Breast epithelium (tissue), 4 donors: ENCODE measurements around the gene PSMG1. TPM values are rescaled to one million over a fixed set of nuclear protein-coding genes. Genes with fewer than 3 reads are reported as not detected.
"Not testable (repeated sequence)": the region's sequence is repeated elsewhere in the genome, so short reads cannot be mapped to it uniquely, and the experiment has no call there.

Experiments
- DNase-seq, 2 donors: peaks; one replicate each; pipeline ENCODE4 v3.0.0-alpha.2; 2019; ENCODE audit warnings: low spot score in 2 of 2
- H3K27ac ChIP-seq, 2 donors: fragments of 200-600 bp; sonication (generic) in 1 of 2; one replicate each; pipeline ENCODE4 v1.5.1; 2016 to 2019; ENCODE audit warnings: mild to moderate bottlenecking in 1 of 2
- H3K27me3 ChIP-seq, 2 donors: fragments of 200-600 bp; sonication (generic) in 1 of 2; one replicate each; pipeline versions ENCODE4 v1.5.1 to v1.6.0; 2017 to 2019; ENCODE audit warnings: control low read depth in 1 of 2, mild to moderate bottlenecking in 1 of 2
- H3K36me3 ChIP-seq: fragments of 200-600 bp; one replicate; pipeline ENCODE4 v1.5.1; 2019
- H3K4me1 ChIP-seq, 2 donors: fragments of 200-600 bp; sonication (generic); one replicate each; pipeline ENCODE4 v1.5.1; 2016 to 2019; ENCODE audit warnings: control low read depth in 1 of 2
- H3K4me3 ChIP-seq, 3 donors: fragments of 200-600 bp; sonication (generic); 1 replicate in 2 of 3; 2 replicates in 1 of 3; pipeline ENCODE4 v1.5.1; 2016 to 2019; ENCODE audit warnings: mild to moderate bottlenecking in 3 of 3, moderate library complexity in 2 of 3
- H3K9me3 ChIP-seq, 2 donors: fragments of 200-600 bp; sonication (generic) in 1 of 2; one replicate each; pipeline ENCODE4 v1.5.1; 2016 to 2019; ENCODE audit warnings: control low read depth in 1 of 2
- CTCF ChIP-seq, 3 donors: fragments of 450-650 bp; IDR thresholded peaks; one replicate each; pipeline ENCODE4 v1.5.1; 2016 to 2017; ENCODE audit warnings: antibody characterized with exemption in 3 of 3, mild to moderate bottlenecking in 3 of 3, moderate library complexity in 3 of 3
- POLR2A ChIP-seq: fragments of 450-650 bp; IDR thresholded peaks from one replicate; pipeline ENCODE4 v1.6.1; 2016; ENCODE audit warnings: antibody characterized with exemption, mild to moderate bottlenecking, moderate library complexity
- POLR2AphosphoS5 ChIP-seq, 3 donors: sonication (generic); formaldehyde crosslinking; IDR thresholded peaks; one replicate each; pipeline ENCODE4 v1.6.1; 2017; ENCODE audit warnings: antibody characterized with exemption in 3 of 3
- intact Hi-C: fragments of 100-400 bp; cut with DNase I; formaldehyde crosslinking; loops from one replicate; pipeline ENCODE4 v1.15.1; 2023; ENCODE audit warnings: low total_unique reads
- total RNA-seq, 3 donors: library from RNA; depleted of rRNA; stranded (reverse); fragments of >200 nt; gene quantifications; one replicate each; pipeline ENCODE4 v1.1.0, GENCODE V29; 2016

The PSMG1 gene
- total RNA-seq, 3 donors from 2014 or later = 19.7 to 25.9 (median 24.7) TPM

GRCh38 chr21:39221282-39221996, 38.2 kb upstream of the PSMG1 start:
- Histone ChIP-seq H3K9me3 (no peaks in the 10 kb centered on the region), H3K4me3 (no peak overlapping the region), H3K4me1 (no peaks in the 10 kb centered on the region), H3K36me3 (no peaks in the 10 kb centered on the region), H3K27me3 (no peaks in the 10 kb centered on the region), H3K27ac (no peak overlapping the region)
- no peak for TF ChIP-seq POLR2AphosphoS5 (IDR thresholded peaks at IDR 0.05)
- no peak for TF ChIP-seq POLR2A
- intact Hi-C loops = no loop called here
- no peak for DNase-seq

GRCh38 chr21:39220875-39221274, 37.6 kb upstream of the PSMG1 start:
- DNase-seq, H3K36me3 ChIP-seq, intact Hi-C loops, H3K27ac ChIP-seq, H3K4me3 ChIP-seq, H3K27me3 ChIP-seq, H3K4me1 ChIP-seq, H3K9me3 ChIP-seq: not testable (repeated sequence)

- Histone ChIP-seq H3K27me3 (no peaks in the 10 kb centered on the region), H3K4me1 (no peaks in the 10 kb centered on the region), H3K9me3 (no peaks in the 10 kb centered on the region), H3K4me3 (no peak overlapping the region), H3K27ac (no peak overlapping the region), H3K36me3 (no peaks in the 10 kb centered on the region)
- no peak for DNase-seq
- intact Hi-C loops = no loop called here
- TF ChIP-seq CTCF (IDR thresholded peaks at IDR 0.05) = no peak
- no peak for TF ChIP-seq POLR2AphosphoS5 (IDR thresholded peaks at IDR 0.05)
- no peak for TF ChIP-seq POLR2A
These were observed 36.9 kb upstream of the PSMG1 start for GRCh38 chr21:39220150-39220549.

GRCh38 chr21:39218082-39218409, 34.8 kb upstream of the PSMG1 start:
- no peak for TF ChIP-seq POLR2A
- TF ChIP-seq POLR2AphosphoS5 (IDR thresholded peaks at IDR 0.05) = no peak
- no peak for TF ChIP-seq CTCF (IDR thresholded peaks at IDR 0.05)
- Histone ChIP-seq H3K4me1 (no peaks in the 10 kb centered on the region), H3K9me3 (no peaks in the 10 kb centered on the region), H3K27me3 (no peaks in the 10 kb centered on the region), H3K27ac (no peak overlapping the region), H3K4me3 (no peak overlapping the region), H3K36me3 (no peaks in the 10 kb centered on the region)
- intact Hi-C loops = no loop called here
- no peak for DNase-seq

- Histone ChIP-seq H3K36me3 (no peaks in the 10 kb centered on the region), H3K27ac (no peak overlapping the region), H3K4me3 (no peak overlapping the region), H3K4me1 (no peaks in the 10 kb centered on the region), H3K9me3 (no peaks in the 10 kb centered on the region), H3K27me3 (no peaks in the 10 kb centered on the region)
- intact Hi-C loops = no loop called here
- TF ChIP-seq POLR2AphosphoS5 (IDR thresholded peaks at IDR 0.05) (no peak), POLR2A (no peak), CTCF (IDR thresholded peaks at IDR 0.05) (no peak)
- no peak for DNase-seq
These were observed 34.3 kb upstream of the PSMG1 start for GRCh38 chr21:39217356-39218081.

GRCh38 chr21:39216290-39216689, 33.0 kb upstream of the PSMG1 start:
- no peak for TF ChIP-seq POLR2A
- TF ChIP-seq POLR2AphosphoS5 (IDR thresholded peaks at IDR 0.05) = no peak
- TF ChIP-seq CTCF (IDR thresholded peaks at IDR 0.05) = no peak
- DNase-seq = no peak
- H3K27ac ChIP-seq = no peak overlapping the region
- no peak overlapping the region for H3K4me3 ChIP-seq
- no peaks in the 10 kb centered on the region for H3K4me1 ChIP-seq
- no peaks in the 10 kb centered on the region for H3K27me3 ChIP-seq
- intact Hi-C loops = no loop called here
- H3K9me3 ChIP-seq = no peaks in the 10 kb centered on the region
- H3K36me3 ChIP-seq = no peaks in the 10 kb centered on the region
